ENCODE measurements around the gene LILRB3. TPM values are rescaled to one million over a fixed set of nuclear protein-coding genes. Genes with fewer than 3 reads are reported as not detected.

Gene LILRB3
- total and polyA plus RNA-seq, 9 donors: 1.4 to 4.2 (median 2.7) TPM

- WGBS (ENCODE audit: insufficient coverage): 41% methylated on average over 8 of the region's 19 CpGs
- peaks cover 31% of the 10 kb centered on the region for H3K36me3 ChIP-seq (ENCODE audit: control insufficient read depth, insufficient read depth, low read length)
- no peaks in the 10 kb centered on the region for H3K9me3 ChIP-seq (replicated peaks; ENCODE audit: control insufficient read depth, low read depth, low read length)
- H3K27ac ChIP-seq (ENCODE audit: low read length): peak overlapping the region; percentile 100
- DNase-seq: no peak
- H3K27me3 ChIP-seq (ENCODE audit: control insufficient read depth, insufficient read depth, low read length): no peaks in the 10 kb centered on the region
- H3K4me3 ChIP-seq (ENCODE audit: low read length): peak overlapping the region; percentile 76
- H3K4me1 ChIP-seq (ENCODE audit: control insufficient read depth, insufficient read depth, low read length): peaks cover 21% of the 10 kb centered on the region
Observed at GRCh38 chr19:54191811-54192453, 30.9 kb downstream of the LILRB3 start.

- Histone ChIP-seq H3K36me3 (ENCODE audit: control insufficient read depth, insufficient read depth, low read length) (peaks cover 32% of the 10 kb centered on the region), H3K27ac (ENCODE audit: low read length) (peak within 1 kb of the TSS; percentile 100), H3K9me3 (replicated peaks; ENCODE audit: control insufficient read depth, low read depth, low read length) (no peaks in the 10 kb centered on the region), H3K4me3 (ENCODE audit: low read length) (peak within 1 kb of the TSS; percentile 76), H3K27me3 (ENCODE audit: control insufficient read depth, insufficient read depth, low read length) (no peaks in the 10 kb centered on the region), H3K4me1 (ENCODE audit: control insufficient read depth, insufficient read depth, low read length) (peaks cover 21% of the 10 kb centered on the region)
- DNase-seq: peak; percentile 94
- under 1% methylated on average over 71 of the region's 77 CpGs for WGBS (ENCODE audit: insufficient coverage)
Observed at GRCh38 chr19:54191011-54191810, 31.6 kb downstream of the LILRB3 start, which contains the start of gene TSEN34. Gene TSEN34, plus strand, starts transcription at chr19:54191308. Its CDS starts 57 bp downstream, at chr19:54191365.

GRCh38 chr19:54190503-54191010 lies 32.2 kb downstream of the LILRB3 start:
- Histone ChIP-seq H3K4me1 (ENCODE audit: control insufficient read depth, insufficient read depth, low read length) (peaks cover 21% of the 10 kb centered on the region), H3K27ac (ENCODE audit: low read length) (peak overlapping the region; percentile 100), H3K4me3 (ENCODE audit: low read length) (peak overlapping the region; percentile 76), H3K27me3 (ENCODE audit: control insufficient read depth, insufficient read depth, low read length) (no peaks in the 10 kb centered on the region), H3K36me3 (ENCODE audit: control insufficient read depth, insufficient read depth, low read length) (peaks cover 32% of the 10 kb centered on the region), H3K9me3 (replicated peaks; ENCODE audit: control insufficient read depth, low read depth, low read length) (no peaks in the 10 kb centered on the region)
- DNase-seq: peak; percentile 100
- under 1% methylated on average over 55 of the region's 56 CpGs for WGBS (ENCODE audit: insufficient coverage)

- H3K27me3 ChIP-seq (ENCODE audit: control insufficient read depth, insufficient read depth, low read length): no peaks in the 10 kb centered on the region
- peak overlapping the region; percentile 76 for H3K4me3 ChIP-seq (ENCODE audit: low read length)
- peak overlapping the region; percentile 100 for H3K27ac ChIP-seq (ENCODE audit: low read length)
- H3K4me1 ChIP-seq (ENCODE audit: control insufficient read depth, insufficient read depth, low read length): peaks cover 21% of the 10 kb centered on the region
- DNase-seq: peak; percentile 100
- under 1% methylated on average over 65 of the region's 65 CpGs for WGBS (ENCODE audit: insufficient coverage)
- no peaks in the 10 kb centered on the region for H3K9me3 ChIP-seq (replicated peaks; ENCODE audit: control insufficient read depth, low read depth, low read length)
- H3K36me3 ChIP-seq (ENCODE audit: control insufficient read depth, insufficient read depth, low read length): peaks cover 29% of the 10 kb centered on the region
Observed at GRCh38 chr19:54189735-54190502, 32.9 kb downstream of the LILRB3 start.

- Histone ChIP-seq H3K27me3 (ENCODE audit: control insufficient read depth, insufficient read depth, low read length) (no peaks in the 10 kb centered on the region), H3K9me3 (replicated peaks; ENCODE audit: control insufficient read depth, low read depth, low read length) (no peaks in the 10 kb centered on the region), H3K4me3 (ENCODE audit: low read length) (peak within 1 kb of the TSS; percentile 76), H3K4me1 (ENCODE audit: control insufficient read depth, insufficient read depth, low read length) (peaks cover 21% of the 10 kb centered on the region), H3K27ac (ENCODE audit: low read length) (peak within 1 kb of the TSS; percentile 100), H3K36me3 (ENCODE audit: control insufficient read depth, insufficient read depth, low read length) (peaks cover 28% of the 10 kb centered on the region)
- under 1% methylated on average over 64 of the region's 64 CpGs for WGBS (ENCODE audit: insufficient coverage)
- DNase-seq: no peak
Observed at GRCh38 chr19:54189145-54189734, 33.6 kb downstream of the LILRB3 start, which contains the start of gene MBOAT7. Gene MBOAT7, minus strand, starts transcription at chr19:54189580. Its CDS starts 1,072 bp downstream, at chr19:54188508.

- peak; percentile 50 for DNase-seq
- Histone ChIP-seq H3K4me1 (ENCODE audit: control insufficient read depth, insufficient read depth, low read length) (peaks cover 21% of the 10 kb centered on the region), H3K27me3 (ENCODE audit: control insufficient read depth, insufficient read depth, low read length) (no peaks in the 10 kb centered on the region)
Observed at GRCh38 chr19:54188215-54188871, 34.5 kb downstream of the LILRB3 start.

GRCh38 chr19:54186934-54187381 lies 35.8 kb downstream of the LILRB3 start:
- Histone ChIP-seq H3K4me3 (ENCODE audit: low read length) (no peak overlapping the region), H3K4me1 (ENCODE audit: control insufficient read depth, insufficient read depth, low read length) (peaks cover 16% of the 10 kb centered on the region), H3K27me3 (ENCODE audit: control insufficient read depth, insufficient read depth, low read length) (no peaks in the 10 kb centered on the region), H3K36me3 (ENCODE audit: control insufficient read depth, insufficient read depth, low read length) (peaks cover 21% of the 10 kb centered on the region), H3K9me3 (replicated peaks; ENCODE audit: control insufficient read depth, low read depth, low read length) (no peaks in the 10 kb centered on the region), H3K27ac (ENCODE audit: low read length) (no peak overlapping the region)
- DNase-seq: no peak
- WGBS (ENCODE audit: insufficient coverage): 79% methylated on average over 7 of the region's 11 CpGs

More at GRCh38 chr19:54188215-54188871, 34.5 kb downstream of the LILRB3 start:
- peak overlapping the region; percentile 100 for H3K27ac ChIP-seq (ENCODE audit: low read length)
- no peaks in the 10 kb centered on the region for H3K9me3 ChIP-seq (replicated peaks; ENCODE audit: control insufficient read depth, low read depth, low read length)
- H3K36me3 ChIP-seq (ENCODE audit: control insufficient read depth, insufficient read depth, low read length): peaks cover 29% of the 10 kb centered on the region
- WGBS (ENCODE audit: insufficient coverage): 2% methylated on average over 5 of the region's 12 CpGs
- H3K4me3 ChIP-seq (ENCODE audit: low read length): peak overlapping the region; percentile 58

GRCh38 chr19:54186351-54186750 lies 36.5 kb downstream of the LILRB3 start:
- peaks cover 21% of the 10 kb centered on the region for H3K36me3 ChIP-seq (ENCODE audit: control insufficient read depth, insufficient read depth, low read length)
- H3K27me3 ChIP-seq (ENCODE audit: control insufficient read depth, insufficient read depth, low read length): no peaks in the 10 kb centered on the region
- H3K4me1 ChIP-seq (ENCODE audit: control insufficient read depth, insufficient read depth, low read length): peaks cover 10% of the 10 kb centered on the region
- no peak for DNase-seq
- WGBS (ENCODE audit: insufficient coverage): 89% methylated on average over 3 of the region's 8 CpGs
- no peak overlapping the region for H3K4me3 ChIP-seq (ENCODE audit: low read length)
- no peaks in the 10 kb centered on the region for H3K9me3 ChIP-seq (replicated peaks; ENCODE audit: control insufficient read depth, low read depth, low read length)
- no peak overlapping the region for H3K27ac ChIP-seq (ENCODE audit: low read length)

- H3K9me3 ChIP-seq (replicated peaks; ENCODE audit: control insufficient read depth, low read depth, low read length): no peaks in the 10 kb centered on the region
- peaks cover 38% of the 10 kb centered on the region for H3K36me3 ChIP-seq (ENCODE audit: control insufficient read depth, insufficient read depth, low read length)
- H3K4me1 ChIP-seq (ENCODE audit: control insufficient read depth, insufficient read depth, low read length): peaks cover 20% of the 10 kb centered on the region
- no peak overlapping the region for H3K4me3 ChIP-seq (ENCODE audit: low read length)
- H3K27me3 ChIP-seq (ENCODE audit: control insufficient read depth, insufficient read depth, low read length): no peaks in the 10 kb centered on the region
- H3K27ac ChIP-seq (ENCODE audit: low read length): no peak overlapping the region
- no peak for DNase-seq
- 87% methylated on average over 9 of the region's 11 CpGs for WGBS (ENCODE audit: insufficient coverage)
Observed at GRCh38 chr19:54183431-54183830, 39.4 kb downstream of the LILRB3 start.
